Esophagus muscularis mucosa (tissue), 4 donors: ENCODE data around the gene ANKRD2. TPM values are rescaled to one million over a fixed set of nuclear protein-coding genes. Genes with fewer than 3 reads are reported as not detected.

Source experiments
- DNase-seq: peaks from one replicate; pipeline ENCODE4 v3.0.0-alpha.2; 2017; ENCODE audit errors: extremely low spot score
- H3K27ac ChIP-seq, 4 donors: fragments of 200-600 bp; sonication (generic); replicated peaks in 1 of 4; 1 replicate in 3 of 4; 2 replicates in 1 of 4; pipeline ENCODE4 v1.5.1; 2016 to 2019; ENCODE audit warnings: mild to moderate bottlenecking in 1 of 4
- H3K27me3 ChIP-seq, 4 donors: fragments of 200-600 bp; sonication (generic); one replicate each; pipeline versions ENCODE4 v1.5.1 to v1.6.0; 2016 to 2019
- H3K36me3 ChIP-seq, 4 donors: fragments of 200-600 bp; sonication (generic); one replicate each; pipeline ENCODE4 v1.5.1; 2016 to 2019
- H3K4me1 ChIP-seq, 4 donors: fragments of 200-600 bp; sonication (generic); one replicate each; pipeline ENCODE4 v1.5.1; 2016 to 2019
- H3K4me3 ChIP-seq, 4 donors: fragments of 200-600 bp; sonication (generic); 1 replicate in 2 of 4; 2 replicates in 2 of 4; pipeline ENCODE4 v1.5.1; 2016 to 2019; ENCODE audit warnings: mild to moderate bottlenecking in 4 of 4, moderate library complexity in 1 of 4
- H3K9me3 ChIP-seq, 4 donors: fragments of 200-600 bp; sonication (generic); 1 replicate in 3 of 4; 2 replicates in 1 of 4; pipeline ENCODE4 v1.5.1; 2016 to 2019
- CTCF ChIP-seq, 3 experiments: fragments of 200-600 bp in 2 of 3; fragments of 450-650 bp in 1 of 3; sonication (generic) in 2 of 3; IDR thresholded peaks; one replicate each; pipeline ENCODE4 v1.5.1; 2017 to 2019; ENCODE audit warnings: antibody characterized with exemption in 3 of 3, mild to moderate bottlenecking in 2 of 3, moderate library complexity in 1 of 3
- EP300 ChIP-seq: sonication (generic); formaldehyde crosslinking; IDR thresholded peaks from one replicate; pipeline ENCODE4 v1.6.1; 2017; ENCODE audit warnings: antibody characterized with exemption
- POLR2A ChIP-seq: fragments of 450-650 bp; IDR thresholded peaks from one replicate; pipeline ENCODE4 v1.6.1; 2017; ENCODE audit warnings: antibody characterized with exemption, moderate library complexity, mild to moderate bottlenecking, low read depth
- POLR2AphosphoS5 ChIP-seq, 2 donors: sonication (generic); formaldehyde crosslinking; IDR thresholded peaks; one replicate each; pipeline ENCODE4 v1.6.1; 2017; ENCODE audit warnings: antibody characterized with exemption in 2 of 2
- WGBS: methylation state at CpG from one replicate; pipeline ENCODE4 v1.1.5; 2018; 5-methylcytosine and 5-hydroxymethylcytosine counted together
- intact Hi-C: fragments of 100-400 bp; cut with DNase I; formaldehyde crosslinking; loops from one replicate; pipeline ENCODE4 v1.15.1; 2023
- total RNA-seq, 4 donors: library from RNA; depleted of rRNA; stranded (reverse); fragments of >200 nt; gene quantifications; one replicate each; pipeline versions ENCODE4 v1.1.0 to v1.2.1, GENCODE V29; 2016

The ANKRD2 gene
- total RNA-seq, 4 donors from 2014 or later: 0.33 to 1.6 (median 1.2) TPM; not detected in 1

- no peak overlapping the region for H3K4me3 ChIP-seq
- no peaks in the 10 kb centered on the region for H3K36me3 ChIP-seq
- H3K27me3 ChIP-seq: no peaks in the 10 kb centered on the region
- WGBS: 90% methylated on average over 5 of the region's 5 CpGs
- DNase-seq: no peak
- intact Hi-C loops: no loop called here
- H3K4me1 ChIP-seq: peaks cover 1 to 15% (median 13%) of the 10 kb centered on the region in 4 donors
- no peak overlapping the region for H3K27ac ChIP-seq
- no peaks in the 10 kb centered on the region for H3K9me3 ChIP-seq
- TF ChIP-seq EP300 (no peak), POLR2A (no peak), POLR2AphosphoS5 (IDR thresholded peaks at IDR 0.05) (no peak), CTCF (IDR thresholded peaks at IDR 0.05) (no peak)
Measured at GRCh38 chr10:97607095-97607636, 34.6 kb downstream of the ANKRD2 start.

- intact Hi-C loops: loop anchor here (1.0 kb wide), 1 partner anchor 35 kb away; no protein-coding TSS in a partner anchor
- no peak for DNase-seq
- TF ChIP-seq CTCF (IDR thresholded peaks at IDR 0.05) (no peak), POLR2AphosphoS5 (IDR thresholded peaks at IDR 0.05) (peak in 1 of 2 donors; percentile 6), POLR2A (no peak), EP300 (no peak)
- H3K9me3 ChIP-seq: no peaks in the 10 kb centered on the region
- H3K4me1 ChIP-seq: peaks cover 4 to 22% (median 15%) of the 10 kb centered on the region in 4 donors
- no peak overlapping the region for H3K4me3 ChIP-seq
- H3K27me3 ChIP-seq: no peaks in the 10 kb centered on the region
- peak overlapping the region in 2 of 4 donors; percentile 3 to 12 for H3K27ac ChIP-seq
- 58% methylated on average over 12 of the region's 13 CpGs for WGBS
- no peaks in the 10 kb centered on the region for H3K36me3 ChIP-seq
Measured at GRCh38 chr10:97608991-97609561, 36.5 kb downstream of the ANKRD2 start.

- WGBS: 90% methylated on average over 12 of the region's 12 CpGs
- TF ChIP-seq POLR2A (no peak), CTCF (IDR thresholded peaks at IDR 0.05) (no peak), EP300 (no peak), POLR2AphosphoS5 (IDR thresholded peaks at IDR 0.05) (no peak)
Measured at GRCh38 chr10:97611473-97611872, 38.9 kb downstream of the ANKRD2 start.

GRCh38 chr10:97612386-97612785 is 39.8 kb downstream of the ANKRD2 start:
- peaks cover 4 to 22% (median 15%) of the 10 kb centered on the region in 4 donors for H3K4me1 ChIP-seq
- 33% methylated on average over 2 of the region's 2 CpGs for WGBS
- no peak overlapping the region for H3K4me3 ChIP-seq
- no peaks in the 10 kb centered on the region for H3K9me3 ChIP-seq
- H3K27ac ChIP-seq: no peak overlapping the region
- intact Hi-C loops: loop anchor here (5.0 kb wide), 1 partner anchor 150 kb away; no protein-coding TSS in a partner anchor
- DNase-seq: no peak
- H3K27me3 ChIP-seq: no peaks in the 10 kb centered on the region
- TF ChIP-seq POLR2A (no peak), CTCF (IDR thresholded peaks at IDR 0.05) (peak; percentile 49 to 81 (median 63)), POLR2AphosphoS5 (IDR thresholded peaks at IDR 0.05) (peak in 1 of 2 donors; percentile 31)
- H3K36me3 ChIP-seq: peaks cover 0 to 14% (median 3%) of the 10 kb centered on the region in 4 donors

More at GRCh38 chr10:97611473-97611872, 38.9 kb downstream of the ANKRD2 start:
- intact Hi-C loops: loop anchor here (5.0 kb wide), 1 partner anchor 149 kb away; no protein-coding TSS in a partner anchor
- H3K27me3 ChIP-seq: no peaks in the 10 kb centered on the region
- H3K4me3 ChIP-seq: no peak overlapping the region
- H3K4me1 ChIP-seq: peaks cover 4 to 22% (median 15%) of the 10 kb centered on the region in 4 donors
- H3K36me3 ChIP-seq: peaks cover 0 to 14% (median 3%) of the 10 kb centered on the region in 4 donors
- H3K27ac ChIP-seq: no peak overlapping the region
- H3K9me3 ChIP-seq: no peaks in the 10 kb centered on the region
- DNase-seq: no peak
